NT2/D1 (cell line): ENCODE results near the gene CLSTN2.

ENCODE experiments used
- SUZ12 ChIP-seq: IDR thresholded peaks from 2 replicates; pipeline ENCODE4 v1.6.1; 2011; ENCODE audit not compliant: insufficient read length, insufficient read depth; ENCODE audit errors: extremely low read depth
- ZNF274 ChIP-seq: IDR thresholded peaks from 2 replicates; pipeline ENCODE4 v1.6.1; 2011; ENCODE audit warnings: mild to moderate bottlenecking, low read depth, low read length

DNA sequence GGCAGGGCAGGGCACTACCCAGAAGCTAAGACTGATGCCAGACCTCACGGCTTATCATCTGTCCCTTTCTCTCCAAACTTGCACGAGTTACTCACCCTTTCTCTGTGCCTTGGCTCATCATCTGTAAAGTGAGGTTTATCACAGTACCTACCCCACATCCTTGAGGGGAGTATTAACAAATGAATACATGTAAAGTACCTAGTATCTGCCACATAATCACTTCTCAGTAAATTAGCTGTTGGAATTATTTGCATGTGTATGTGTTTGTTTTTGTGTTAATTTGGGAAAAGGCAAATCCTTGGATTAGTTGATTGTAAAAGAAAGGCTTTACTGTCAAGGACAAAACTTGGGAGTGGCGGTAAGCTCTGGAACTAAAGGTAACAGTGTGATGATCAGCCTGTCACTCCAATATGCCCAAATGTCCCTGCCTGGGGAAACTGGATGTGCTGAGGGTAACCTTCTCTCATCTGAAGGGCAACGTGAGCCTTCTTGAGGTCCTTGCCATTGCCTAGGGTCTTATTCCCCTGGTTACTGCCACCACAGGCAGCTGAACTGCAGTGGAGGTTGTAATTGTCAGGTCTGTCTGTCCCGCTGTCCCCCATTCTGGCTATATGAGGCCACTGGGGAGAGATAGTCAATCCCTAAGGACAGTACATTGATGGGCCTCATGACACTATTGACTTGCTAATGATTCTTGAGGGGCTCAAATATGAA, 269.4 kb downstream of the CLSTN2 start:
- TF ChIP-seq SUZ12 (no peak), ZNF274 (no peak)
